Measurements from ENCODE around the gene SP5.
"Not testable (repeated sequence)": the region's sequence is repeated elsewhere in the genome, so short reads cannot be mapped to it uniquely, and the experiment has no call there.

SP5 gene

DNA sequence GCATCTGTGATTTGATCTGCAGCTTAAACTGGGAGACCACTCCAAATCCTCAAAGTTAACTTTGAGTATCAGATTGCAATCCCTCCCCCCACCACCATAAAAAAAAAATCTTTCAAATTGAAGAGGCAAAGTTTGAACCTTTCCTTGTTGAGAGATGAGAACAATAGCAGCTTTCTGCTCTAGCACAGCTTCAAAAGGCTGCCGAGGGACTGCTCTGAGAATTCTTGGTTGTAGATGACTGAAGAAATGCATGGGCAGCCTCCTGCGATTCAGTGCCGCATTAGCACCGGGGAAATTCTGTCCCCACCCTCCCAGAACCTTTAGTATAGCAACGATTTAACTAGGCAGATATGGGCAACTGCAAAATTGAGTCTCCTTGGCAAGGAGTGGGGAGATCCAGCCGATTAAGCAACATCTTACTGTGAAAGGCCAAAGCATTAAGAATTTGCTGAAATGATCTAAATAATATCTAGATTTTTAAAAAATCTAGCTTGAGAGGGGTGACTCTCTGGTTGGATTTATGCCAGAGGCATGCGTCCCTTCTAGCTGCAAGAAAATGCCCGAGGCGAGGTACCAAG lies 3.9 kb upstream of the SP5 start:
- DNase-seq (ENCODE audit: low read depth), result no peak

DNA sequence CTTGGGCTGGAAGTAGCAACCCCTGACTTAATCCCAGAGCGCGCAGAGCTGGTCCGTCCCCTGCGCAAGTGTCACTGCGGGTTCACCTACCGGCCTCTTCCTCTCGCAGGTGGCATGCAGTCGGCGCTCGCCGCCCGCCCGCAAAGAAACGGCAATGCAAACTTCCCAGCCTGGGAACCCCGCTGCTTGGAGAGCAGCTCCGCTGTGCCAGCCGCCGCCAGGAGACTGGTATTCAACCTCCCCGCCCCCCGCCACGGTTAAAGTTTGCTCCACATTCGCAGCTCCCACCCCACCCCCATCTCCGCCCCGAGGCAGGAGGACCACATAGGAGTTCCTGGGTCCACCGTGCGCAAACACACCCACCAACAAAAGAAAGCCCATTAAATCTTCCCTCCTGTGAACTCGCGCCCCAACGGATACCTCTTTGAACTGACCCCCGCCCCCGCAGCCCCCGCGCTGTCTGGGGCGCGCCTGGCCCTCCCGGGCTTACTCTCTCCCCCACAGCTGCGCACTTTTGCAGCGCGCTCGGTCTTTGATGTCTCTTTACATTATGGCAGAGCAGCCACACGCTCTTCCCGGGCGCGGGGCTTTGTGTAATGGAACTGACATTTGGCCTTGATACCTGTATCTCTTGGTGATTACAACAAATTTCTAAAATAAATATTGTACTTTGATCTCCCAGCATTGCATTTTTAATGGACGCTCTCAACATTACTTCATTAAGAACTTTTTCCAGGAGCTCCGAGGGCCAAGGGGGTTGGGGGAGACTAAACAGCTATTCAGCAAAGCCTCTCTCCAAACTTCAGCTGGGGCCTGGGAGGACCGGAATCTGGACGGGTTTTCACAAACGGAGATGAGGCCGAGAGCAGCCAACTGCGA lies 3.1 kb upstream of the SP5 start:
- DNase-seq (ENCODE audit: low read depth), result no peak

- no peak for DNase-seq (ENCODE audit: low read depth)
Observed at GRCh38 chr2:170712653-170713542, 2.2 kb upstream of the SP5 start.

DNA sequence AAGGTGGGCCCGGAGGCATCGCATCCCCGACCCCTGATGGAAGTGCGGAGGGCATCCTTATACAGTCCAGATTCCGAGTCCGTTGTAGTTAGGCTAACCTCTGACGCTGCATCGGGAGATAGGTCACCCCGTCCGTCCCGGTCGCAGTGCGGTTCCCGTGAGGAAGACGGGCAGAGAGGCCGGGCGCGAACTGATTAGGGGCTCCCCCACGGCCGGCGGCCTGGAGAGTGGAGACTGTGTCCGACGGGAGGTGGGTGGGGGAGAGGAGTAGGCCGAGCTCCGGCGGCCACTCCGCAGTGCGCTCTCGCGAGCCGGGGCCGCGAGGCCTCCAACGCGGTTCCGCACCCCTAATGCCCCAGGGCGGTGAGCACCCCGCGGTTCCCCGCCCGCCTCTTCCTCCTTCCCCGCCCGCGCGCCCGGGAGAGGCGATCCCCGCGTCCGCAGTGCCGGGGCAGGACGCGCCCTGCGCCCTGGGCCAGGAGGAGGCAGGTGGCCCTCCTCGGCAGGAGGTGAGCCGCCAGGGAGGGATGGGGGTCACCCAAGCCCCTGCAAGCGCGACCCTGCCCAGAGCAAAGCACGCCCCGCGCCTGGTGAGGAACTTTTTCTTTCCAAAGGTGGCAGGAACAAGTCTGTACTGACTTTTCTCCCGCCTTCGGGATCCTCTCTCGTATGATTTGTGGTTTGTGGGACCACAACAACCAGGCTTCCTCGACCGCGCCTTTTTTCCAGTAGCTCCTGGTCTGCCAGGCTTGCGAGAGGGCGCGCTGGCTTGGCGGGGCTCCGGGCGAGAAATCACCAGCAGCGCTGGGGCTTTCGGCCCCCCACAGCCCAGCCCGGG lies 1.4 kb upstream of the SP5 start:
- DNase-seq (ENCODE audit: low read depth), result no peak

DNA sequence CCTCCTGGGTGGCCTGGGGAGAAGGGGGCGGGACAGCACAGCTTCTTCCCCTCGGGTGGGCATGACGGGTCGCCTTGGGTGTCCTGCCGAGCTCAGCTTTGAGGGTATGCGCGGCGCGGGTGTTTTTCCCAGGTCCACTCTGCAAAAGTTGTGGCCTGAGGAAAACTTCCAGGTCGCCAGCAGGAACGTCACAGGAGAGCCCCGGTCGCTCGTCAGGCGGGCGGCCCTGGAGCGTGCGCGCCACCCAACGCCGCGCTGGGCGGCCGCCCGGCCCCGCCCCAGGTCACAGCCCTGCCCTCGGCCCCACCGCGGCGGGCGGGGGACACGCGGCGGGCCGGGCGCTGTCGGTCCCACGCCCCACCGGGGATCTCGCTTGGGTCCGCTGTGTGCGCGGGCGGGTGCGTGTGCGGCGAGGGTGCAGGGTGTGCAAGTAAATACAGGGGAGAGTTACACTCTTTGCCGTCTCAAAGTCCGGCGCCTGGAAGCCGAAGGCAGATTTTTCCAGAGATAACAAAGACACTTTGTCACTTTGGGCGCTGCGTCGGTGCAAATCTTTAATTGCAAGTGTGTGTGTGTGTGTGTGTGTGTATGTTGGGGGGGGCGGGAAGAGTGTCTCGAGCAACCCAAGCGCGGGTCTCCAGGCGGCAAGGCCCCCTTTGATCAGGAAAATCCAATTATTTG lies 616 bp upstream of the SP5 start:
- no peak for DNase-seq (ENCODE audit: low read depth)

- no peak for DNase-seq (ENCODE audit: low read depth)
Observed at GRCh38 chr2:170715932-170716777, 1.0 kb downstream of the SP5 start.

DNA sequence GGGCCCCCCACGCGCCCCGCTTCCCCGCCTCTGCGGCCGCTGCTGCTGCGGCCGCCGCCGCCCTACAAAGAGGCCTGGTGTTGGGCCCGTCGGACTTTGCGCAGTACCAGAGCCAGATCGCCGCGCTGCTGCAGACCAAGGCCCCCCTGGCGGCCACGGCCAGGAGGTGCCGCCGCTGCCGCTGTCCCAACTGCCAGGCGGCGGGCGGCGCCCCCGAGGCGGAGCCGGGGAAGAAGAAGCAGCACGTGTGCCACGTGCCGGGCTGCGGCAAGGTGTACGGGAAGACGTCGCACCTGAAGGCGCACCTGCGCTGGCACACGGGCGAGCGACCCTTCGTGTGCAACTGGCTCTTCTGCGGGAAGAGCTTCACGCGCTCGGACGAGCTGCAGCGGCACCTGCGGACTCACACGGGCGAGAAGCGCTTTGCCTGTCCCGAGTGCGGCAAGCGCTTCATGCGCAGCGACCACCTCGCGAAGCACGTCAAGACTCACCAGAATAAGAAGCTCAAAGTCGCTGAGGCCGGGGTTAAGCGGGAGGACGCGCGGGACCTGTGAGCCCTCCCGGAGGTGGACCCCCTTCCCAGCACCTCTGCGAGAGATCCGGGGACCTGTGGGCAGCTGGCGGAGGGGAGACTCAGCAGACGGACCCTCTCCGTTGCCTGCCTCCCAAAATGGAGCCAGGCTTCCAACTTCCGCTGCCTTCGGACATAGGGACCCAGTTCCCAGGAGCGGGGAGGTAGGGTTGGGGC lies 1.9 kb downstream of the SP5 start:
- no peak for DNase-seq (ENCODE audit: low read depth)

DNA sequence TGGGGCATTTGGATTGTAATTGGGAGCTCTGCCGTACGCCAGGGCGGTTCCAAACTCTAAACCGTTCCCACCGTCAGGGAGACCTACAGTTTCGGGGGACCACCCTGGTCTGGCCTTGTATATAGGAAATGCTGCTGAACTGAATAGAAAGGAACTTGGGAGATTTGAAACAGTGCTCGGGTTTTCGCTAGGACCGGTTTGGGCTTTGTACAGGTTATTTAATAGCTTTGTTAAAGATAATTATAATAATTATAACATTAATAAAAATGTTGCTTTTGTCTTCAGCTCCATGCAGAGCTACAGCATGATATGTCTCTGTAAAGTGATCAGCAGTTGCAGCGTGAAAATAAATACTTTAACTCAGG lies 2.4 kb downstream of the SP5 start:
- no peak for DNase-seq (ENCODE audit: low read depth)

DNA sequence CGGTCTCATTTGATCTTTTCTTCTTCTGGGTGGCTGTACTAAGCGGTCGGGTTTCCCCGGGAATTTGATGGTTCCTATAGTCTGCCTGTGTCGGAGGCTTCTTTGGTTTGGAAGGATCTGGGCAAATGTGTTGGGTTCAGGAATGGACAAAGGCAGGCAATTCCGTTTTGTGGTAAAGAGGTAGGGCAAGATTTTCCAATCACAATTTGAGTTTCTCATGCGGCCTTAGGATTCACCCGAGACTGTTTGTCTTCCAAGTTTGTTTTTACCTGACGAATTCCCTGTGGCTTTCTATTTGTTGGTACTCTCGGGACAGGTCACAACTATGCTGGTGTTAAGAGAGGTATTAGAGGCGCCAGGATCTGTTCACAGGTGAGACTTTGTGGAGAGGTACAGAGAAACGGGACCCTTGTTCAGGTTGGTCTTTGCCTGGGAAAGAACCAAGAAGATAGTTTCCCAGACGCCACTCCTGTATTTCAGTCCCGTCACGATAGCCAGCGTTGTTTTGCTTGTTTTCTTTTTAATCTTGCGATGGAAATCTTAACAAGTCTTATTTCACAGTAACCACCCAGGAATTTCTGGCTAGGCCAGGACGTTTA lies 3.0 kb downstream of the SP5 start:
- DNase-seq (ENCODE audit: low read depth), result no peak

GRCh38 chr2:170719810-170720209 lies 4.7 kb downstream of the SP5 start:
- no peak for DNase-seq (ENCODE audit: low read depth)

DNA sequence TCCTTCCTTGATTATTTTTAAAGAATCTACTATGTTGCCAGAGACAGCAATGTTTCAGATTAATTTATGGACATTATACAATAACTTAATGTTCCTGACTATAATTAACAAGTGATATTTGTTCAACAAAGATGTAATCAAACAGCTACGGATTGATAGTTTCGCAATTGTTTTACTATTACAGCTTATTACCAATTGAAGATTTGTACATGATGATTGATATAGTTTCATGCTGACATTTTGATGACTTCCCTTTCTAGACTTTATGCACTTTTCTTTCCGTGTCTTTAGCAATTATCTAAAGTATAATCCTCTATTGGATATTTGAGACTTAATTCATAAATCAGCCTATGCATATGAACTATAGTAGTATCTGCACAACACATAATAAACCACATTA lies 6.5 kb downstream of the SP5 start:
- no peak for DNase-seq (ENCODE audit: low read depth)

DNA sequence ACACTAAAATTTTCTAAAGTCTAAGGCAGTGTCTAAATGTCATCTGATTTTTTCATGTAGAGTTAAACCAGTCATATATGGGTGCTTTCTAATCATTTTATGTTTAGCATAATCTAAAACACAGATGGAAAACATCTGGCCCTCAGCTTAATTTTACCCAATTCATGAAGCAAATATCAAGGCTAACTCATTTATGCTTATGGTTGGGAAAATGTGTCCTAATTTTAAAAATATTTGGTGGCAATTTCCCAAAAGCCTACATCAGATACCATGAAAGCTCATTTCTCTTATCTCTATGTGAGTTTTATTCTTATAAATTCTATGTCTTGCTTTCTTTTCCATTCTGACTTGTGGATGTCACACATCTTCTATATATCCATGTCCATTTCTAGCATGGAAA lies 7.2 kb downstream of the SP5 start:
- no peak for DNase-seq (ENCODE audit: low read depth)

DNA sequence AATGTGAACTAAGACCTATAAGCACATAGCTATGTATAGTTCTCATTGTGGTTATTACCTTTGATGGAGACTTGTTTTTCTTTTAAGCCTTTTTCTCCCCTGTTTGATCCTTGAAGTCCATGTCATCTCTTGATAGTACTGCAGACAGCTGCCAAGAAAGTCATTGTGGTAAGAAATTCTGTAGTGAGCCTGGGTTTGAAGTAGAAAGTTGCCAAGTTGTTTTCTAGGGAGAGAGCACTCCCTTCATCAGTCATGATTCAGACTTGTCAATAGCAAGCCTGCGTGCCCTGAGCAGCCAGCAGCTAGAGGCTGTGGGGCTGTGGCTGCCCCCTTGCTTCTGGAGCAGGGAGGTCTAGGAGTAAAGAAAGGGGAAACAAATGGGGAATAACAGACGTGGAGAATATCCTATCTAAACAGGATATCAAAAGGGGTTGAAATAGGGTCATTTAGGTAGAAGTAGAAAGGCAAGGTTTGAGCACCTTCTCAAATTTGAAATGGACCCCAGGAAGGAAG lies 8.4 kb downstream of the SP5 start:
- DNase-seq (ENCODE audit: low read depth), result no peak

- DNase-seq (ENCODE audit: low read depth), result no peak
Observed at GRCh38 chr2:170733798-170734600, 18.9 kb downstream of the SP5 start.

DNA sequence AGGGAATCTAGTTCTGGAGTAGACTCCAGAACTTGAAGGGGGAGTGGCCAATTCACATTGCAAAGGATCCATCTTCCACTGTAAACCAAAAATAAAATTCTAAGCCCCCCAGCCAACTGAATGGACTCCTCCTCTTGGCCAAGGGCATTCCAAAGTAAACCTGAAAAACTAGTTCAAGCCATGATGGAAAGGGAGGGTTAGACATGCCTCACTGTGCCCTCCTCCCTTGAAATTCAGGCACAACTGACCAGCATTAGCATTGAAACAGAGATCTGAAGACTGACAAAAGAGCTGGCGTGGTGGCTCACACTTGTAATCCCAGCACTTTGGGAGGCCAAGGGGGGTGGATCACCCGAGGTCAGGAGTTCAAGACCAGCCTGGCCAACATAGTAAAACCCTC lies 19.5 kb downstream of the SP5 start:
- not testable (repeated sequence) for DNase-seq (ENCODE audit: low read depth)

- no peak for DNase-seq (ENCODE audit: low read depth)
Observed at GRCh38 chr2:170736628-170737027, 21.5 kb downstream of the SP5 start.

- DNase-seq (ENCODE audit: low read depth), result no peak
Observed at GRCh38 chr2:170737406-170737805, 22.3 kb downstream of the SP5 start.

GRCh38 chr2:170737821-170738220 lies 22.7 kb downstream of the SP5 start:
- DNase-seq (ENCODE audit: low read depth), result no peak

Measured in stimulated activated CD8-positive, alpha-beta memory T cell treated with anti-CD3 and anti-CD28 coated beads, Interleukin-12 subunit alpha, Interleukin-12 subunit beta, amount 100 ng/mL, for 4 hours (primary cell).